Measurements from ENCODE around the gene RADIL.

RADIL gene

GRCh38 chr7:4754433-4755010 is 129.0 kb downstream of the RADIL start:
- Histone ChIP-seq H3K4me1 (ENCODE audit: control insufficient read depth, insufficient read depth, low read length) (no peaks in the 10 kb centered on the region), H3K4me3 (ENCODE audit: low read depth, low read length) (no peak overlapping the region), H3K9me3 (ENCODE audit: control insufficient read depth, insufficient read depth, low read depth, low read length) (no peaks in the 10 kb centered on the region), H3K27ac (ENCODE audit: extremely low read depth, low read depth, low read length) (no peak overlapping the region), H3K36me3 (ENCODE audit: control insufficient read depth in 2 of 2, insufficient read depth in 1 of 2, low read length in 2 of 2) (peaks cover 16 to 57% of the 10 kb centered on the region in 2 experiments; a peak in 2 of 3 replicates)
- TF ChIP-seq ZXDB (tag by site-specific recombination; IDR thresholded peaks at IDR 0.05) (no peak), ZNF561 (tag by site-specific recombination; IDR thresholded peaks at IDR 0.05; ENCODE audit: borderline replicate concordance) (no peak), TSHZ1 (tag by site-specific recombination; IDR thresholded peaks at IDR 0.05; ENCODE audit: borderline replicate concordance) (no peak), ZNF692 (tag by site-specific recombination; IDR thresholded peaks at IDR 0.05) (no peak), ZBTB11 (tag by site-specific recombination; conservative IDR thresholded peaks at IDR 0.05; ENCODE audit: low read depth) (no peak), YY2 (tag by site-specific recombination; IDR thresholded peaks at IDR 0.05) (no peak), ZNF600 (tag by site-specific recombination; IDR thresholded peaks at IDR 0.05) (no peak), SETDB1 (IDR thresholded peaks at IDR 0.05; ENCODE audit: insufficient read length, low read length) (no peak), ZNF560 (tag by site-specific recombination; IDR thresholded peaks at IDR 0.05; ENCODE audit: borderline replicate concordance) (no peak), ZBTB7A (tag by site-specific recombination; IDR thresholded peaks at IDR 0.05; ENCODE audit: low read depth) (no peak), ZNF248 (tag by site-specific recombination; IDR thresholded peaks at IDR 0.05) (no peak), ZBTB48 (tag by site-specific recombination; IDR thresholded peaks at IDR 0.05) (no peak), ZBTB10 (tag by site-specific recombination; IDR thresholded peaks at IDR 0.05) (no peak), ZNF280C (tag by site-specific recombination; IDR thresholded peaks at IDR 0.05) (no peak), CTCF (tag by site-specific recombination; IDR thresholded peaks at IDR 0.05) (no peak), IKZF3 (tag by site-specific recombination; IDR thresholded peaks at IDR 0.05) (no peak), ZNF830 (tag by site-specific recombination; IDR thresholded peaks at IDR 0.05; ENCODE audit: low read depth) (no peak), PBX3 (CRISPR knock-in tag; IDR thresholded peaks at IDR 0.05) (no peak), ZNF37A (tag by site-specific recombination; IDR thresholded peaks at IDR 0.05) (no peak), ZNF423 (tag by site-specific recombination; IDR thresholded peaks at IDR 0.05) (no peak)
- ChIA-PET CTCF (interaction anchor here (0.5 to 1.9 kb wide), 15 partner anchors 9 to 487 kb away, joined by 3 to 7 read pairs (median 4); no protein-coding TSS in a partner anchor), POLR2A (no interaction called here)
